GM12875 (cell line): Measurements from ENCODE around the gene SLC25A23.
"Not testable (repeated sequence)": the region's sequence is repeated elsewhere in the genome, so short reads cannot be mapped to it uniquely, and the experiment has no call there.

ENCODE experiments used
- H3K4me3 ChIP-seq: one replicate; pipeline ENCODE4 v1.5.1; 2011; ENCODE audit warnings: low read depth, low read length, control low read depth
- TF ChIP-seq, protein P1 (sequence below): IDR thresholded peaks from 2 replicates; pipeline ENCODE4 v1.5.1; 2011; ENCODE audit warnings: low read depth, mild to moderate bottlenecking, control low read depth, inconsistent platforms, low read length, moderate library complexity, borderline replicate concordance; ENCODE audit not compliant: insufficient read depth

Gene SLC25A23

DNA sequence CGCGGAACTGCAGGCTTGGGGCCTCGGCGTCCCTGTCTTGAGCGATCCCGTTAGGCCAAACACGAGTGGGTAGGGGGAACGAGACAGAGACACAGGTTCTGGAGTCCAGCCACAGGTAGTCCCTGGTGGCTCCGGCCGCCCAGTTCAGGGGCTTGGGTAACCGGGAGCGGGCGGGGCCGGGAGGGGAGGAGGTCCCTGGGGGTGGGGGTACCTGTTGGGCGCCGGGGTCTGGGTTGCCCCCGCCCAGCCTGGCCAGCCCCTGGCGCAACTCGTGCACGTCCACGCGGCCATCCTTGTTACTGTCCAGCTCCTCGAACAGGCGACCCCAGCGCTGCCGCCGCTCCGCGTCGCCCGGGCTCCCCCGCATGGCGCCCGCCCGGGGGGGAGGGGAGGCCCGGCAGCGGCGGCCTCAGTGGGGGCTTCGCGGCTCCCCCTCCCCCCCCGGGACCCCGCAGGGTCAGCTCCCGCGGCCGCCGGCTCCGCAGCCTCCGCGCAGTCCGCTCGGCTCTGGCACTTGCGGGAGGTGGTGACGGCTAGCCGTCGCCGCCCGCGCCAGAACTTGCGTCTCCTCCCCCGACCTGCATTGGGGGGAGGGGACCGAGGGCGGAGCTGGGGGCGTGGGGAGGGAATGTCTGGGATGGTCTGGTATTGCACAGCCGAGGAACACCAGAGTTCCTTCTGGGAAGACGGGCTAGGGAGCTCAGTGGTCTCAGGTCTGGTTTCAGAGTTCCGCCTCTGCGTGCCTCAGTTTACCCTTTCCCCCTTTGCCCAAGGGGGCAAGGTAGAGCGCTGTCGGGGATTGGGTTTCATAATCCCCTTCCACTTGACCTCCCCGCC, at the start of gene SLC25A23:
SLC25A23 (minus strand) TSS at position 531 of the 837 bp plus-strand sequence; CDS start at position 367, 164 bp downstream.
- TF ChIP-seq, protein P1, sequence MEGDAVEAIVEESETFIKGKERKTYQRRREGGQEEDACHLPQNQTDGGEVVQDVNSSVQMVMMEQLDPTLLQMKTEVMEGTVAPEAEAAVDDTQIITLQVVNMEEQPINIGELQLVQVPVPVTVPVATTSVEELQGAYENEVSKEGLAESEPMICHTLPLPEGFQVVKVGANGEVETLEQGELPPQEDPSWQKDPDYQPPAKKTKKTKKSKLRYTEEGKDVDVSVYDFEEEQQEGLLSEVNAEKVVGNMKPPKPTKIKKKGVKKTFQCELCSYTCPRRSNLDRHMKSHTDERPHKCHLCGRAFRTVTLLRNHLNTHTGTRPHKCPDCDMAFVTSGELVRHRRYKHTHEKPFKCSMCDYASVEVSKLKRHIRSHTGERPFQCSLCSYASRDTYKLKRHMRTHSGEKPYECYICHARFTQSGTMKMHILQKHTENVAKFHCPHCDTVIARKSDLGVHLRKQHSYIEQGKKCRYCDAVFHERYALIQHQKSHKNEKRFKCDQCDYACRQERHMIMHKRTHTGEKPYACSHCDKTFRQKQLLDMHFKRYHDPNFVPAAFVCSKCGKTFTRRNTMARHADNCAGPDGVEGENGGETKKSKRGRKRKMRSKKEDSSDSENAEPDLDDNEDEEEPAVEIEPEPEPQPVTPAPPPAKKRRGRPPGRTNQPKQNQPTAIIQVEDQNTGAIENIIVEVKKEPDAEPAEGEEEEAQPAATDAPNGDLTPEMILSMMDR = no peak
- H3K4me3 ChIP-seq = peak within 1 kb of the TSS; percentile 92

DNA sequence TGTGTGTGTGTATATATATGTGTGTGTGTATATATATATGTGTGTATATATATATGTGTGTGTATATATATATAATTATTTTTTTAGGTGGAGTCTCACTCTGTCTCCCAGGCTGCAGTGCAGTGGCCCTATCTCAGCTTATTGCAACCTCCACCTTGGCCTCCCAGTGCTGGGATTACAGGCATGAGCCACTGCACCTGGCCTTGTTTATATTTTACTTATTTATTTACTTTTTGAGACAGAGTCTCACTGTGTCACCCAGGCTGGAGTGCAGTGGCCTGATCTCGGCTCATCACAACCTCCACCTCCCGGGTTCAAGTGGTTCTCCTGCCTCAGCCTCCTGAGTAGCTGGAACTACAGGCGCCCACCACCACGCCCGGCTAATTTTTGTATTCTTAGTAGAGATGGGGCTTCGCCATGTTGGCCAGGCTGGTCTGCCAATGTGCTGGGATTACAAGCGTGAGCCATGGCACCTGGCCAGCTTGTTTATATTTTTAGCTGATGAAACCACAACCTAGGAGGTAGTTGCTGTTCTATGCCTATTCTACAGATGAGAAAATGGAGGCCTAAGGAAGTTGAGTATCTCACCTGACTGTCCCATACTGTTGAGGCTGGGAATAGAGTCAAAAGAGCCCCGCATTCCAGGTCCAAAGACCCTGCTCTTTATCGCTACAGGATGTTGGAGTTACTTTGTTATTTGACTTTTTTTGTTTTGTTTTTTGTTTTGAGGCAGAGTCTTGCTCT, 48.6 kb upstream of the SLC25A23 start:
- H3K4me3 ChIP-seq = not testable (repeated sequence)

DNA sequence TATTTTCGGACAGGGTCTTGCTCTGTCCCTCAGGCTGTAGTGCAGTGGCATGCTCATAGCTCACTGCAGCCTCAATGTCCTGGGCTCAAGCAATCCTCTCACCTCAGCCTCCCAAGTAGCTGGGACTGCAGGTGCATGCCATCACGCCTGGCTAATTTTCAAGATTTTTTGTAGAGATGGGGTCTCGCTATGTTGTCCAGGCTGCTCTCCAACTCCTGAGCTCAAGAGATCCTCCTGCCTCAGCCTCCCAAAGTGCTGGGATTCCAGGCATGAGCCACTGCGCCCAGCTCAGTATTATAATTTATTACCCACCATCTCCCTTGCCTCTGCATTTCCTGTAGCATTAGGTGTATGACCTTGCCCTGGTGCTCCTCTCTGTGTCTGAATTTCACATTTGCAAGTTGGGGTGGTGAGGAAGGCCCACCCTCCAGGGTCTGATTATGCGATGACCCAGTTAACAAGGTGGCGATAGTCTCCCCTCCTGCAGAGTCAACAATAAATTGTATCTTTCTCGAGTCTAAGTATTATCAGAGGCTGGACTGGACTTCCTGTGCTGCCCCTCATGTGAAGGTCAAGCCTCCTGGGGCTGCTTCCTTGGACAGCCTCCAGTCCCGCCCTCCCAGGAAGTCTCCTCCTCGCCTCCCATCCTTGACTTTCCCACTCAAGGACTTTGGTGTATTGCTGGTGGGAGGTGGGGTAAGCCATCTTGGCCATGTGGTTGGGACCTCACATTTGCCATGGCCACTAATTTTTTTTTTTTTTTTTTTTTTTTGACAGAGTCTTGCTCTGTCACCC, 44.0 kb upstream of the SLC25A23 start:
- TF ChIP-seq, protein P1 = no peak
- H3K4me3 ChIP-seq = no peak overlapping the region

DNA sequence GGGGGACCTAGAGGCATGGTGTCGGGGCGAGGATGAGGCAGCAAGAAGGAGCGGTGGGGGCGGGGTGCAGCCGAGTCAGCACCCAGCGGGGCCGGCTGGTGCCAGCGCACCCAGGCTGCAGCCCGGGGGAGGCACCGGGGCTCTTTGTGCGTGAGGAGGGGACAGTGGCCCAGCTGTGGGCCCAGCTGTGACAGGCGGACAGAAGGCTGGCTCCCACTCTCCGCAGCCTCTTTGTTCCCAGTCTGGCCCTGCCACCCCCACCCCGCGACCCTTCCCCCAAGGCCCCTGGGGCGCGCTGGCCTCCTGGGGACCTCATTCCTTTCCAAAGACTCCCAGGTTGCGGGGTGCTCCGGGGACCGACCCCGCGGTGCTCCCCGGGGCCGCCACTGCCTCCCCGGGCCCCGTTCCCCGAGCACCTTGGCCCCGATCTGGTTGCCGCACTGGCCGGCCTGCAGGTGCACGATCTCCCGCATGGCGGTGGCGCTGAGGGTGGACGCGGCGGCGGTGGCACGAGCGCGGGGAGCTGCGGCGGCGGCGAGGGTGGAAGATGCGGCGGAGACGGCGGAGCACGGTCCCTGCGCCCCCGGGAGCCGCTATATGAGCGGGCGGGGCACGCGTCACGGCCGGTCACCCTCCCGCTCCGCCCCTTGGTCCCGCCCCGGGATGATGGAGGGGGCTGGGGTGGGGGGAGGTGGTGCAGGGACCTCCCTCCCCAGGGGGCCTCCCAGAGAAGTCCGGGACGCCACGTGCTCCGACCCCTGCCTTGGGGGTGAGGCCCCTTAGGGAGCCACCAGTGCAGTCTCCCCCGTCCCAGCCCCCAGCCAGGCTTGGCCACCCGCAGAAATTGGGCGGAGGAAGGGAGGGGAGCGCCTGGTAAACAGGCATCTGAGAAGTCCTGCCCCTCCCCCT, 42.4 kb upstream of the SLC25A23 start, which contains the start of gene TUBB4A:
TUBB4A (minus strand) TSS at position 570 of the 909 bp plus-strand sequence; CDS start at position 473, 97 bp downstream.
- TF ChIP-seq, protein P1 = no peak
- peak within 1 kb of the TSS; percentile 48 for H3K4me3 ChIP-seq

DNA sequence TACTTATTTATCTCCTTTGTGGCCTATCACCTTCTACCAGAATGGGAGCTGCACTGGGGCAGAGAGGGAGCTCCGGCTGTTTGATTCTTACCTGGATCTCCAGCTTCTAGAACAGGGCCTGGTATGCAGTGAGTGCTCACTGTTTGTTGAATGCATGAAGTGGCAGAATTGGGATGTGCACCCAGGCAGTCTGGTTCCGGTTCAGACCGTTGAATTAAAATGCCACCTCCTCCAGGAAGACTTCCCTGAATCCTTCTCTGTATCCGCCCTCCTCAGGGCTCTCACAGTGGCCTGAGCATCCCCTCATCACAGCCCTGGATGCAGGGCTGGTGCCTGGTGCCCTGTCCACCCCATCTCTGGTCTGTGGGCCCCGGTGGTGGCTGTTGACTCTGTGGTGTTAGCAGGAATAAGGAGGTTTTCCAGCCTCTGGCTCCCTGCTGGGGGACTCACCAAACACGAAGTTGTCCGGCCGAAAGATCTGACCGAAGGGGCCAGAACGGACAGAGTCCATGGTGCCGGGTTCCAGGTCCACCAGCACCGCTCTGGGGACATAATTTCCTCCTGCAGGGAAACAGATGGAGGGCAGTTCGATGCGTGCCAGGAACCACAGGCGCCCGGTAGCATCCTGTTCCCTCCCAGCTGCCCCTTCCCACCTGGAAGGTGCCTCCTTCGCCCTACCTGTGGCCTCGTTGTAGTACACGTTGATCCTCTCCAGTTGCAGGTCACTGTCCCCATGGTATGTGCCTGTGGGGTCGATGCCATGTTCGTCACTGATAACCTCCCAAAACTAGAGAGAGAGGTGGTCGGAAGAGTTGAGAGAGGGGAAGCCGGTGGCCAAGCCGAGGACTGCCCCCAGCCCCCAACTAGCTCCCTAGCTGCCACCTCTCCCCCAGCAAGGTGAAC, 41.5 kb upstream of the SLC25A23 start:
- TF ChIP-seq, protein P1 = no peak
- no peak overlapping the region for H3K4me3 ChIP-seq

DNA sequence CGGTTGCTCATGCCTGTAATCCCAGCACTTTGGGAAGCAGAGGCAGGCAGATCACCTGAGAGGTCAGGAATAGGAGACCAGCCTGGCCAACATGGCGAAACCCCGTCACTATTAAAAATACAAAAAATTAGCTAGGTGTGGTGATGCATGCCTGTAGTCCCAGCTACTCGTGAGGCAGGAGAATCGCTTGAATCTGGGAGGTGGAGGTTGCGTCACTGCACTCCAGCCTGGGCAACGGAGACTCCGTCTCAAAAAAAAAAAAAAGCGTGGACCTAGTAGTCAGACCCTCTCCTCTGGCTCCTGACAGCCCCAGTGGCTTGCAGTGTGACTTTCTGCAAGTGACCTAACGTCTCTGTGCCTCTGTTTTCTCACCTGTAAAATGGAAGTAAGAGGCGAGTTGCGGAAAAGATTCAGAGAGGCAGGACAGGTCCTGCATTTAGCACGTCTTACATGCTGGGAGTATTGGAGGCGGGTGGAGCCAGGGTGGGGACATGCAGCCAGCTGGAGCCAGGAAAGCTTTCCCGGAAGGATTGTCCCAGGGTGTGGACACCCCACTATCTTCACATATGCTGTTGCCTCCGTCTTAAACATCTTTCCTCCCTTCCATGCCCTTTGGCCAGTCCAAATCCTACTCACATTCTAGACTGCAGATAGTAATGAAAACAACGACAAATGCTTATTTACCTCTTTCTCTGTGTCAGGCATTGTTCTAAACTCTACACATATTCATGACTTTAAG, 39.6 kb upstream of the SLC25A23 start:
- TF ChIP-seq, protein P1 = no peak
- H3K4me3 ChIP-seq = no peak overlapping the region
